HL-60 (cell line): ENCODE results near the gene WIPF1.

Experiments
- DNase-seq, 2 experiments: peaks; one replicate each; pipeline ENCODE4 v3.0.0-alpha.2; 2010 to 2020; ENCODE audit warnings: low read depth in 1 of 2, low spot score in 1 of 2
- H3K27ac ChIP-seq: fragments of 250-450 bp; sonication (Bioruptor Pico); replicated peaks from 2 replicates; pipeline ENCODE4 v1.5.1; 2020; ENCODE audit warnings: mild to moderate bottlenecking, moderate library complexity
- H3K27me3 ChIP-seq: fragments of 250-450 bp; sonication (Bioruptor Pico); 2 replicates; pipeline ENCODE4 v1.5.1; 2021; ENCODE audit warnings: mild to moderate bottlenecking, moderate library complexity; ENCODE audit not compliant: insufficient read depth, poor library complexity, severe bottlenecking
- H3K4me3 ChIP-seq: replicated peaks from 2 replicates; pipeline ENCODE4 v1.5.1; 2011; ENCODE audit warnings: mild to moderate bottlenecking, control low read depth, low read length; ENCODE audit not compliant: insufficient read depth
- CTCF ChIP-seq: IDR thresholded peaks from one replicate; pipeline ENCODE4 v1.5.1; 2011; ENCODE audit warnings: low read length, control low read depth, inconsistent platforms; ENCODE audit not compliant: insufficient read depth
- GABPA ChIP-seq: IDR thresholded peaks from 2 replicates; pipeline ENCODE4 v1.6.1; 2012; ENCODE audit warnings: low read depth
- POLR2AphosphoS5 ChIP-seq: IDR thresholded peaks from 2 replicates; pipeline ENCODE4 v1.6.1; 2012; ENCODE audit warnings: low read depth
- REST ChIP-seq: IDR thresholded peaks from 2 replicates; pipeline ENCODE4 v1.6.1; 2012; ENCODE audit warnings: low read depth; ENCODE audit not compliant: insufficient replicate concordance
- SPI1 ChIP-seq: IDR thresholded peaks from 2 replicates; pipeline ENCODE4 v1.6.1; 2012; ENCODE audit warnings: low read depth, mild to moderate bottlenecking, borderline replicate concordance

The WIPF1 gene

DNA sequence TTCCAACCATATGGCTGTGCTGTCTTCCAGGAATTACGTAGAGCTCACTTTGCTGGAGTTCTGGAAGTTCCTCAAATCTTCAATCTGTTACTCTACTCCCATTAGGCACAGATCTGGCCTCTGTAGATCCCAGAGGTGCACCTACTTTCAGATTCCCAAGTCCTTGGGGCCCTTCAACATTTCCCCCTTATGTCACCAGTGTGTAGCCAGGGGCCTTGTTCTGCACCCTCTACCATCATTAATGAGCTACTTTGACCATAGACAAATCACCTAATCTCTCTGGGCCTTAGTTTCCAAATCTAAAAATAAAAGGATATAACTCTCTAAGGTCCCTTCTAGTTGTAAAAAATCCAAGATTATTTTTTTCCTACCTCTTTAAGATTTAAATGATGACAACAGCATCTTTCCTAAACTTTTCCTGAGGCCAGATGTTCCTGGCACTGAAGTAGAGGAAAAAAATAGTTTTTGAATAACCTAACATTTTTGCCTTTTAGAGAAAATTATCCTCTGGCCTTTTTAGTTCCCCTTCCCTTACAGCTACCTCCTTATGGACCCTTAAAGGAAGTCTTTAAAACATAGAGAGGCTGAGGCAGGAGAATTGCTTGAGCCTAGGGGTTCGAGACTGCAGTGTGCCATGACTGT, 31.0 kb upstream of the WIPF1 start:
- DNase-seq, result no peak
- Histone ChIP-seq H3K27me3 (no peaks in the 10 kb centered on the region), H3K27ac (no peak overlapping the region), H3K4me3 (no peak overlapping the region)
- TF ChIP-seq POLR2AphosphoS5 (no peak), REST (no peak), SPI1 (no peak)

DNA sequence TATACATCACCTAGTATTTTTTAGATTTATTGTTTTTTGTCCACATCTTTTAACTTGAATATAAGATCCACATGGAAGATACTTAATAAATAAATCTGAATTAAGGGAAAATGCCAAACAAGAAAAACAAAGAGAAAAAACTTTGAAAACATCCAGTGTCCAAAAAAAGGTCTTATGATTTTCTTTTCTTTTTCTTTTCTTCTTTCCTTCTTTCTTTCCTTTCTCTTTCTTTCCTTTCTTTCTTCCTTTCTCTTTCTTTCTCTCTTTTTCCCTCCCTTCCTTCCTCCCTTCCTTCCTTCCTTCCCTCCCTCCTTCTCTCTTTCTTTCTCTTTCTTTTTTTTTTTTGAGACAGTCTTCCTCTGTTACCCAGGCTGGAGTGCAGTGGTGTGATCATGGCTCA, 29.6 kb upstream of the WIPF1 start:
- Histone ChIP-seq H3K27me3 (no peaks in the 10 kb centered on the region), H3K27ac (no peak overlapping the region), H3K4me3 (no peak overlapping the region)
- no peak for TF ChIP-seq SPI1
- TF ChIP-seq POLR2AphosphoS5, result no peak
- TF ChIP-seq CTCF, result no peak
- TF ChIP-seq GABPA, result no peak
- no peak for TF ChIP-seq REST
- no peak for DNase-seq

GRCh38 chr2:174624895-174625430, 27.4 kb upstream of the WIPF1 start:
- DNase-seq, result no peak
- Histone ChIP-seq H3K27ac (no peak overlapping the region), H3K27me3 (no peaks in the 10 kb centered on the region), H3K4me3 (no peak overlapping the region)
- TF ChIP-seq REST, result no peak

- TF ChIP-seq POLR2AphosphoS5 (no peak), CTCF (no peak)
- Histone ChIP-seq H3K4me3 (no peak overlapping the region), H3K27me3 (no peaks in the 10 kb centered on the region), H3K27ac (no peak overlapping the region)
- DNase-seq, result no peak
These were observed 26.1 kb upstream of the WIPF1 start for GRCh38 chr2:174623690-174624089.
